AG08396 (cell line): ENCODE results near the gene FAM193B.
A peak's percentile ranks its signal among the peaks of the same experiment; 100 is the strongest.
"Not testable (repeated sequence)": the region's sequence is repeated elsewhere in the genome, so short reads cannot be mapped to it uniquely, and the experiment has no call there.

Source experiments
- DNase-seq: peaks from one replicate; pipeline ENCODE4 v3.0.0; 2012; ENCODE audit warnings: low spot score, mixed read lengths

Gene FAM193B

DNA sequence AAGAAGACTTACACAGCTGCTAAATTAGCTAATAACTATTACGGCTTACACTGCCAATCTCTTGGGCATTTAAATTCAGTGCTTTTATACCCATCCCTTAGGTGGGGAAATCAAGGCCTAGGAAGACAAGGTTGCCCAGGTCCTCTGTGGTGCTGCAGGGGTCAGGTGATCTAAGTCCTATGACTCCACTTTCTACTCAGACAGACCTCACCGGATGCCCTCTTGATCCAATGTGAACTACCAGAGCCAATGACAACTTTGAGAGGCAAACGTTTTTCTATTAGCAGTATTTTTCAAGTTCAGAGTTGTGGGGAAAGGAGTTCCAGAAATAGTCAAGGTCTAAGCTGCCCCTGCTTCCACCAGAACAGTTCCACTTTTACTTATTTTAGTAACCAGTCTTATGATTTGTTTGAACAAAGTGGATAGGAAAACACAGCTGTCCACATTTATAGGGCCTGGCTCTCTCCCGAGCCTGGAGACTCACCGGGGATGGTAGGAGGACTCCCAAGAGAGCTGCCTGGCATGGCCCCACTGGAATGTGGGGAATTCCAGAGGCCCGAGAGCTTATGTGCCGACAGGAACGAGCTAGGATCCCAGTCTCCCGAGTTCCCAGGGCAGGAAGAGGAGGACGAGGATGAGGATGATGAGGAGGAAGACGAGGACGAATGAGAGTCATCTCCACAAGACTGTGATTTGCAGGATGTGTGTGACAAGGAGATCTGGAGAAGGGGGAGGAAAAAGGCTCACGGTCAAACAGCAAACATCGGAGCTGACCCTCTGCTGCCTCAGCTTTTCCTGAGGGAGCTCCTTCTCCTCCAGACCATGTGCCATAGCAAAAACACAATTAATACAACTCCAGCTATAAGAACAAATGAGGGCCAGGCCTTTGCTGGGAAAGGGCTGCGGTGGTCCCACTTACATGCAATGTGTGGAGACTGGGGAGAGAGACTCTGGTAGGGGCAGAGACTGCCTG is 16.7 kb downstream of the FAM193B start:
- DNase-seq, result peak; percentile 84

DNA sequence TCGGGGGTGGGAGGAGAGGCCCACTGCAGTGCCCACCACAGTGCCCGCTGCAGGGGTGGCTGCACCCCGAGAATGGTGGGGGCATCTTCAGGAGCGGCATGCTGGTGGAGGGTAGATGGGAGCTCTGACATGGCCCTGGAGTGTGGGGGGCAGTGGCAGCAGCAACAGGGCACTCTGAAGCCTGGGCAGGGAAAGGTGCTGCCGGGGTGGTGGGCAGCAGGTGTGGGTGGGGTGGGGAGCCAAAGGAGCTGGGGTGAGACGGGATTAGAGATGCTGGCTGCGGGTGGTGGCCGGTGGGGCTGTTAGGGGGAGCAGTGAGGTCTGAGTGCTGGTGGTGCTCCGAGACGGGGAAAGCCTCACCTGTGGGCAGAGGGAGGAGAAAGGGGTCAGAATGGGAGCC is 18.0 kb downstream of the FAM193B start:
- DNase-seq, result no peak

DNA sequence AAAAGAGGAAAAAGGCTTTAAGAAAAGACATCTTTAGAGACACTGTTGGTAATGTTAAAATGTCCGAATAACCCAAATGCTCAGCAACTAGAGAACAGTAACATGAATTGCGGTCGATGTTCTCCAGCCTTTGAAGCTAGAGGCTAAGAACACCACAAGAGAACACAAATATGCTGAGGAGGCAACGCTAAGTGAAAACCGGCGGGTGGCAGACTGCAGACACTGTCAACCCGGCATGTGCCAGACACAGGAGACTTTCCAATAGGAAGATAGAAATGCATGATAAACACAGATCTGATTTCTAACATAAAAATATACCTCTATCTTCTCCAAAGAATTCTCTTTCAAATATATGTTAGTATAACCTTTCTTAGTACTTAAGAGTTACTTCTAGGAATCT is 19.2 kb downstream of the FAM193B start:
- no peak for DNase-seq

DNA sequence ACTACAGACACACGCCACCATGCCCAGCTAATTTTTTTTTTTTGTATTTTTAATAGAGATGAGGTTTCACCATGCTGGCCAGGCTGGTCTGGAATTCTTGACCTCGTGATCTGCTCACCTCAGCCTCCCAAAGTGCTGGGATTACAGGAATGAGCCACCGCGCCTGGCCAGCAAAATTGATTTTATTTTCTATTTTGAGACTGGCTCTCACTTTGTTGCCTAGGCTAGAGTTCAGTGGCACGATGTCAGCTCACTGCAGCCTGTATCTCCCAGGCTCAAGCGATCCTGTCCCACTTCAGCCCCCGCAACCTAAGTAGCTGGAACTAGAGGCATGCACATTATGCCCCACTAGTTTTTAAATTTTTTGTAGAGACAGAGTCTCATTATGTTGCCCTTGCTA is 19.9 kb downstream of the FAM193B start:
- DNase-seq, result not testable (repeated sequence)

DNA sequence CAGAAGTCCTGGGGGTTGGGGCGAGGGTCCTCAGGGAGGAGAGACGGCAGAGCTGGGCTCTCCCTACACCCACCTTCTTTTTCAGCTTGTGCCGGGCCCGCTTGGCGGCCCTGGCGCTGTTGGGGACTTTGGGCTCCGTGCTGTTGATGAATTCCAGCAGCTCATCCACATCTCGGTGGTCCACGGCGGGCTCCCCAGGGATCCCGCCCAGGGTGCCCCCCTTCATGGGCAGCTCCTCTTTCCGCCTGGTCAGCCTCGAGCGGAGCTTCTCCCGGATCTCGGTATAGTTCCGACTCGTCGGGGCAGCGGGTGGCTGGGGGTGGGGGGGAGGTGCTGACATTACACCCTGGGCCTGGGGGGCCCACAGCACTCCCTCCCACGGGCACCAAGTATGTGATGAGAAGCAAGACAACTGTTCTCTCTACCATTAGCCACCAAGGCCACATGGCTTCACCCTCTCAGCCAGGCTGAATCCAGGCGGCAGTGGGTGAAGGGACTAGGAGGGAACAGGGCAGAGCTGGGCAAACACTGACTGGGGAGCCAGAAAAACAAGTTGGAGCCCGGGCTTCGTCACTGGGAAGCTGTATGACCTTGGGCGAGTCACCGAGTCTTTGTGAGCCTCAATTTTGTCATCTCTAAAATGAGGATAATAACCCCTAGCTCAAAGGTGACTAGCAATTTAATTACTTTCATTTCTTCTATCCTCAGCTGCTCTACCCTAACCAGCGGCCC is 23.0 kb downstream of the FAM193B start:
- DNase-seq, result no peak

DNA sequence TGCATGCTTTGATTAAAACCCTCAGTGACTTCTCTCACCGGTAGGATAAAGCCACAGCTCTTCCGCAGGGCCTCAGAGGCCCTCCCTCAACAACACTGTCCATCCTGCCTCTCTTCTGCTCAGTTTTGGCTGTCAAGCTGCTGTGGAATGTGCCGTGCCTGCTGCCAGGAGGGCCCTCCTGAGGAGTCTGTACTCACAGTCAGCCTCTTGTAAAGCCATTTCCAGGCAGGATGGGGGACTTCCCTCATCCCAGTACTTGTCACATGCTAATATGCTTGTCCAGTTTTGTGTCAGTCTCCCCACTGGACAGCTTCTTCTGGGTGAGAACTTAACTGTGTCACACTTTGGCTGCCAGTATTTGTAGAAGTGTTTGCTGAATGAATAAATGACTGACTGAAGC is 23.7 kb downstream of the FAM193B start:
- DNase-seq, result no peak

DNA sequence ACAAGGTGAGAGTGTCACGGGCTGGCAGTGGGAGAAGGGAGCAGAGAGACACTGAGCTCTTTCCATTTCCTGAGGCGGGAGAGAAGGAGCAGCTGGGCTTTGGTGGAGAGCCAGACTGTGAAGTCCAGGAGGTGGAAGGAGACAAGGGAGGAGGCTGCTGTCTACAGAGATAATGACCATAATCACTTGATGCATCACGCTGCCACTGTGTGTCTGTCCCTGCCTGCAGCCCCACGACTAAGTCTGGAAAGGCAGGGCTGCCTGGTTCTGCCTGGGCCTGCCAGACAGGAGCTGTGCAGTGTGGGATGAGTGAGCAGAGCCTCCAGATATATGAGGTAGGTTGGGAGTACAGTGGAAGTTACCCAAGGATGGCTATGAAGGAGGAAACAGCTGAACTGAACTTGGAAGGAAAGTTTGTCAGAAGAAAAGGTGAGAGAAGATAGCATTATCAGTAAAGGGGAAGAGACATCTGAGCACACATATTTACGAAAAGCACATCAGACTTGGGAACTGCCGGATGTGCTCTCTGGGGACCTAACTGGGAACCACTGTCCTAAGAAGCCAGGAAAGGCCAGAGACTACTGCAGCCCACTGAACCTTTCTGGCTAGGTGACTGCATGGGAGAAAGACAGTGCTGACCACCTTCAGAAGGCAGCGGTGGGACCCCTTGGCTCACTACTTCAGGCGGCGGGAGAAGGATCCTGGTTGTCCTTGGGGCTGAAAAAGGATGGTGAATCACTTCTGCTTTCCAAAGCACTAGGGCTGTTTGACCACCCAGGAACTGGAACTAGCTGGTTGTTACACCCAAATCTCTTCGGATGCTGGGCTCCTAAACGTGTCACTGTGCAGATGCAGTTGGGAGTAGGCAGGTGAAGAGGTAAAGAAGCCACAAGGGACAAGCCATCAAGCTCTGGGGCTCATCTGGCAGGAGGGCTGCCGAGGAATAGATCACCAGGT is 24.8 kb downstream of the FAM193B start:
- no peak for DNase-seq

DNA sequence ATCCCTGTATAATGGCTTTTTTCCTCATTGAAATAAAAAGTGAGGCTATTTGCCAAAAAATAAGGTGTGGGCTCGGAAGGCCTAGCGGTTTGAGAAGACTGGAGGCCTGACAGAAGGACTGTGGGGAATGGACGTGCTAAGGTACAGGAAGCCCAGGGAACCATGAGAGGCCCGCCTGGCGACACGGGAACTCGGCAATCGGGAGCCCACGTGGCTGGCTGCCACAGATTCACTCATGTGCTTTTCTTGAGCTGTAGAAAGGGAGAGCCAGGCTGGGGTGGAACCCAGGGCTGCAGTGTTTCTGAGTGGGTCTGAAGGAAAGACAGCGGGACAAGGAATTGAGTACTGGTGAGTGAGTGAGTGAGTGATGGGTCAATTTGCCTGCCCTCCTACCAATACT is 25.7 kb downstream of the FAM193B start:
- DNase-seq, result no peak

DNA sequence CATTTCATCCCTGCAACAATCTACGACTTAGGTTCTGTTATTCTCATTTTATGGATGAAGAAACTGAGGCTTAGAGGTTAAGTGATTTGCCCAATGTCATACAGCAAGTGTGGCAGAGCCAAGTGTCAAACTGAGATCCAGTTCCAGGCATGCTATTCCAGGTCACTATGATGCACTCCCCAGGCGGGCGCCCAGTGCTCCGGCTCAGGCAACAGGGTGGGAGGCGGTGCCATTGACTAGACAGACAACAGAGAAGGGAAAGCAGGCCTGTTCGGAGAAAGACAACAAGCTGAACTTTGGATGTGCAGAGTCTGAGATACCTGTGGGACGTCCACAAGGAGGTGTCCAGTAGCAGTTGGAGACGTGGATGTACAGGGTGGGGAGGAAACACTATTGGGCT is 26.8 kb downstream of the FAM193B start:
- no peak for DNase-seq

DNA sequence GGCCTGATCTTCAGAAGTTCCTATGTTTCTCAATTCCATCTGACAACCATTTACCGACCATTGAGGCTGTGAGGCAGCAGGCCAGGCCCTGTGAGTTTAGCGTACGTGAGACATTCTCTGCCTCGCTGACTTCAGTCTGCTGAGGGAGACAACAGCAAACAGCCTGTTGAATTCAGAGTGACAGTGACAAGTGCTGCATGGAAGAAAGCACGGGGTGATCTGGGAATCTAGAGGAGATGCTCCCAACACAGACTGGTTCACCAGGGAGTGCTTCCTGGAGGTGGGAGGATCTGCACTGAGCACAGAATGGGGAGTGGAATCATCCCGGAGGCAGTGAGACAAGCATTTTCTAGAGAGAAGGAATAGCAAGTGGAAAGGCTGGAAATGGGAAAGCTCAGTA is 27.6 kb downstream of the FAM193B start:
- no peak for DNase-seq

DNA sequence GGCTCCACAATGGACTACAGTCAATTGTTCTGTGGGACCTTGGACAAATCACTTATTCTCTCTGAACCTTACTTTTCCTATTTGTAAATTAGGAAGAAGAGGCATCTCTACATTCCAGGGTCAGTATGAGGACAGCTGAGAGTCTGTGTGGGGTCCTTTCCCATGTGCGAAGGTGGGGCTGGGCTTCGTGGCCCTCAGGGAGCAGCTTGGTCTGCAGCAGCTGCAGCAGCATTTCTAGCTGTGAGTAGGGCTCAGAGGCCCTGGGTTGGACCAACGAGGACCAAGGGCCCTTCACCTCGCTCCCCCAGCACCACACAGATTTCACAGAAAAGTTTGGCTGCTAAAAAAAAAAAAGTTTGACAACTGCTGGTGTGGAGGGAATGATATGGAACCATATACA is 28.2 kb downstream of the FAM193B start:
- no peak for DNase-seq

DNA sequence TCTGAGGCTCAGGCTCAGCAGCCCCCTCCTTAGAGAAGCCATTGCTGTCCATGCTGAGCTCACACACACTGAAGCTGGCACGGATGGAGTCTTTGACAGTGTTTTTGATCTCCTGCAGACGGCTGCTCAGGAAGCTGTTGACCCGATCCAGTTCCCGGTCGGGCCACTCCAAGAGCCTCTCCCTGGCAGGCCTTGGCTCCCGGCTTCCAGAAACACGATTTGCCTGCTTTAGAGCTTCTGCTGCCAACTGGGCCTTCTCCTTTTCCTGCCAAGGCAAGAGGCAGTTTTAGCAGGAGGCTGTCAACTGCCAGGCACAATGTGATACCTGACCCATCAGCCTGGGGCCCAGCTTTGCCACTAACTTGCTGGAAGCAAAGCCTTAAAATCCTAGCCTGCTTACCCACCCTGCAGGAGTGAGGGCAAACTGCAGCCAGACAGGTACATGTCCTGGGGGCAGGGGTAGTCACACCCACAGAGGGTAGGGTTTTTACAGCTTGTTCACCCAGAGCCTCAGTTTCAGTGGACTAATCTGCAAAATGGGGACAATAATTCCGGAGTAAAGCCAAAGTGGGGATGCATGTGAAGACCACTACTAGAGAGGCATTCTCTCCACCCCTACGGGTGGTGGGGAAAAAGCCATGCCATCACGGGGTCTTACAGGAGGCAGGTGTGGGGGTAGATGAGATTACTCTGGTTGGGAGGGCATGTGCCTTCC is 29.3 kb downstream of the FAM193B start:
- no peak for DNase-seq

DNA sequence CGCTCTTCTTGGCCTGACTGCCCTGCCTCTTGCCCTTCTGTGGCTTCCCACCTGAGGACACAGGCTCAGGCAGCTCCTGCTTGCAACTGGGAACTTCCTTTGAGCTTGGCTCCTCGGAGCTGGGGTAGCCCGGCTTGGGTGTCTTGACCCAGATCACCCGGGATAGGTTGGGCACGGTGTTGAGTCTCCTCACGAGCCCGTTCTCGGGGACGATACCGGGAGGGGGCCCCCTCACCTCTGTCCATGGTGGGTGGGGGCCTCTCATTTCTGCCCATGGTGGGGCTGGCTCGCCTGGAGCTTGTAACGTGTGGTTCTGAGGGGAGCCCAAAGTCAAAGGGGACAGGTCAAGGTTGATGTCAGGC is 29.8 kb downstream of the FAM193B start:
- no peak for DNase-seq

DNA sequence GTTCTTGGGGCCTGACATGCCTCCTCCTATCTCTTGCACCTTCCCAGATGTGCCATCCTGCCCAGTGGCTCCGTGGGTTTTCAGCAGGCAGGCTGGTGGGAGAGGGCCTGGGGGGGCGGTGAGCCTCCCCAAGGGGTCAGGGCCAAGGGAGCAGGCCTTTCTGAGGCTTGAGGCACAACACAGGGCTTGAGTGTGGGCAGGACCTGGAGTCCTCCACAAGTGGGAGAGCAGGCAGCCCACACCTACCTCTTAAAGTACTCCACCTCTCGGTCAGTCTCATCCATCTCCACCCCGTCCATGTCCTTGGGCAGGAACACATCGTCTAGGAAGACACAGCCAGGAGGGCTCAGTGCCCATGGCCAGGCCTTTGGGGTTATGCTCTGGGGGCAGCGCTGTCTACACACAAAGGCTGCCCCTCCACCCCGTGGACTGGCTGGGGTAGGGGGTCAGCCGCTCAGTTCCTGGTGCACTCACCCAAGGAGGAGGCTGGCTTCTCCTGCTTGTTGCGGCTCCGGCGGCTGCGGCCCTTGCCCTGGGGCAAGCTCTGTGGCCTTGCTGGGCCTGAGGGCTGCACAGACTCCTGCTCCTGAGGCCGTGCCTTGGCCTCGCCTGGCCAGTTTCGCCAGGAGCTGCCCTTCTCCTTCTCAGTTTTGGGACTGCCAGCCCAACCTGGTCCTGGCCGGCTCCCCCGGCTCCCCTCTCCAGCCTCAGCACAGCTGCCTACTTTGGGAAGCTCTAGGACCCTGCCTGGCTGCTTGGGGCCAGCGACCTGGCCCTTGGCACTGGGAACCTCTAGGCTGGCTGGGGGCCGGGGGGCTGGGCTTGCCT is 30.4 kb downstream of the FAM193B start:
- DNase-seq, result no peak

DNA sequence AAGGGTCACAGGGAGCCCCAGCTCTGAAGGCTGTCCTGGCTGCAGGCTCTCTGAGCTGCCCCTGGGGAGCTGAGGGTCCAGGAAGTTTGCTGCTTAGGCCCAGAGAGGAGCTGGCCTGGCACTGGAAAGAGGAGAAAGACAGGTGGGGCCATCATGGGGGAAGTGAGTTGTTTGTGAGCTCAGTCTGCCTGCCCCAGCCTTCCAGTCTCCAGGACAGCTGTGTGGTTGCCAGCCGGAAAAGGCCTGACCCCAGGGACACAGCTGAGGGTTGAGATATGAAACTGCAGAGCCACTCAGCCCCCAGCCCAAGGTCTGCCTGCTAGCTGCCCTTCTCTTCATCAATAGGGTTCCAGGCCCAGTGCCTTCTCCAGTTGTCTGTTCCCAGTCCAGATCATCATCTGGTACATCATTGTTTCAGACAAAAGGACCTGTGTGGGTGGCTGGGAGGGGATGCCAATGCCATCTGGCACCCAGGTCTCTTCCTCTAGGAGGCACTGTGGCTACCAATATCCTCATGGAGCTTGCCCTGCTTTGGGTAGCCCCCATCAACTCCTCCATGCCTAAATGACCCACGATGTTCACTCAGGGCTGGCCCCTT is 33.3 kb downstream of the FAM193B start:
- DNase-seq, result no peak

DNA sequence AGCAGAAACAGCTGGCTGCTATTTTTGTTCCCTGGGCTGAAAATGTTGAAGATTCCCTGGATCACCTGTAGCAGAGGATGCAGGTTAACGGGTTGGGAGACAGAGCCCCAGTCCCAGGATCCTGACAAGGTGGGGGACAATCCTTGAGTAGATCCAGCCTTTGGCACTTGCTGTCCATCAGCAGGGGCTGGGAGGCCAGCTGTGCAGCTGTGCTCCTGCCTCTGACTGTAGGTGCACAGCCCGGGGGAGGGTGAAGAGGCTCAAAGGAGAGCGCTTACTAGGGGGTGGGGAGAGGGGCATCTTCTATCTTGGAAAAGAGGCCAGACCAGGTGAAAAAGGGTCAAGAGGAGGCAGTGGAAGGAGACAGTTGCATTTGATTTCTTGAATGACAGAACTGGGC is 34.1 kb downstream of the FAM193B start:
- DNase-seq, result no peak

DNA sequence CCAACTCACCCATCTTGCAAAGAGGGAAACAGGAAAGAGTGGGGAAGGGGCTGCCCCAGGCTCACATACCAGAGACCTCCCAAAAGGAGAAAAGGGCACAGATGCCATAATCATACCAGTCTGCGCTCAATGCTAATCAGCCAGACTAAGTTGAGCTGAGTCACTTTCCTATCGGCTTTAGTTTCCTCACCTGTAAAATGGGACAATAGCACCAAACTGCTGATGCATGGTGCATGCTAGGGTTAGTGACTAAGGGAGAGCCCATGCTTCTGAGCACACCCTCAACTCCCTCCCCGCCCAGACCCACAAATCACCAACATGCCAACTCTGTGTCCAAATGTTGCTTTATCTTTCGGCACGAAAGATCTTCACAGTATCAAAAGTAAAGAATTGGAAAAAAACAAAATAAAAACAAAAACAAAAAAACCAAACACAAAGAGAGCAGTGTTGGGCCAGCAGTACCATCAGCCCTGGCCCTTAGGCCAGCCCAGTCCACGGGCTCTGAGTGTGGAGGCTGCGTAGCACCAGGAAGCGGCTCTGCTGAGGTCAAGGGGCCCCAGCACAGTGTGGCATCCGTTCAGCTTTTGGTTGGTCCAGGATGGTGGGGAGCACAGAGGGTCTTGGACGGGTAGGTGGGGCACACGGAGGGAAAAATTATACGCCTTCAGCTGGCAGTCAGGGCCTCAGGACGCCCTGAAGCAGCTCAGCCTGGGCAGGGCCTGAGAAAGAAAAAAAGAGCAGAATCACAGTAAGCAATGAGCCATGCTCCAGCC is 34.7 kb downstream of the FAM193B start:
- DNase-seq, result no peak

DNA sequence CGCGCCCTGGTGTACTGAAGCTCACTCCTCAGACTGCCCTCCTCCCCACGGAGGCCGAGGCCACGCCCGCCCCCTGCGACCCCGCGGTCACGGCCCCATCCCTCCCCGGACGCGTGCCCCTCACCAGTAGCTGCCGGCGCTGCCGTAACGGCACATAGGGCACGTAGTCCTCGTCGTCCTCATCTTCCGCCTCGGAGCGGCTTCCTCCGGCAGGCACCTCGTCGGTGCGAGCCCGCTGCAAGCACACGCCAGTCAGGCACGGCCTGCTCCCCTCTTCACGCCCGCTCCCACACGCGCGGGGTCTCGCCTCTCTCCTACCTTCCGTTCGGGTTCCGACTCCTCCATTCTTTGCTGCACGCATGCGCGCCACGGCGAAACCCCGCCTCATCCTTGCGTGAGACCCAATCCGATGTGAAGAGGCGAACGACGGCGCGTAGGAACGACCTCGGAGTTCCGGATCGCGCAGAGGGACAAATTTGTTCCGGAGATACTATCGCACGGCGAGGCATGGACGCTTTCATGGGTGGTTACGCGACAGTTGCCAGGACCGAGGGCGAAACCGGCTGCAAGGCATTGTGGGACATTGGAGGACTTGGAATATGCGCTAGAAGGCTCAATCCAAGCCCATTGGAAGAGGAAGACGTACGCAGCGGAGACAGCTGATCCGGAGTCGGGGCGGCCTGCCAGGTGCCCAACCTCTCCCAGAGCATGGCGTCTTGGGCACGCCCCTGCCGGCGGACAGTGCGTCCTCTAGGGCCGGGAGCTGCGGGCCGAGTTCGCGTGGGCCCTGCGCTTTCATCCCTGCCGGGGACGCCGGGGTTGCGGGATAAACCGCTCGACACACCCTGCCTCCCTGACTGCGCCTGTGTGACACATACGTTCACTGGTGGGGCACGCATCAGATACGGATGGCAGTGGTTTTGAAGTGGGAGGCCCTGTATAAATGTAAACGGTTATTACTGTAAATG is 37.5 kb downstream of the FAM193B start, which contains the start of gene DDX41:
Gene DDX41 (minus strand): TSS at position 361 of the 968 bp plus-strand sequence. CDS start 16 bp downstream, at position 345.
- DNase-seq, result peak; percentile 98
